B cell (primary cell): Measurements from ENCODE around the gene MYL12A.

Source experiments
- EZH2 ChIP-seq: IDR thresholded peaks from 2 replicates; pipeline ENCODE4 v1.6.1; 2012; ENCODE audit warnings: borderline replicate concordance, low read depth, mild to moderate bottlenecking, moderate library complexity, low read length; ENCODE audit not compliant: insufficient read depth, poor library complexity, severe bottlenecking
- TF ChIP-seq, protein P1 (sequence below): fragments of 200-600 bp; IDR thresholded peaks from one replicate; pipeline ENCODE4 v1.8.0; 2022; ENCODE audit warnings: antibody characterized with exemption, mild to moderate bottlenecking

DNA sequence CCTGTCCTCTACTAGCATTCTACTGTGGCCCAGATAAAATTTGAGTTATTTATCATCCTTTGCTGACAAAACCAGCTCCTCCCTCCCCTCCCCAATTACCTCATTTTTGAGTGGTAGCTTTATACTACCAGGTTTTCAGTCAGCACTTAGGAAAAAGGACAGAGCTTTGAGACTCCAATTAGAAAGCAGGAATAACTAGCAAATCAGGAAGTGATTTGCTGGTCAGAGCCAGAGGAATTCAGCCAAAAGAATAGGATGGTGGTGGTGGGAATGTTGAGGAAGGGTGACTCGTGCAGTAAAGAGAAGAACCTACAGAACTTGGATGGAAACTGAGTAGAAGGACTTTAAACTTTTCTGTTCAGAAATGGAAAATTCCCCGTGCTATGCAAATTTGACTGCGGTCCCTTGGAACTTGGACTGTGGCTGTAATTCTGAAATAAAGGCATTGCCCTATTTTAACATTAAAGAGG, 18.0 kb downstream of the MYL12A start:
- TF ChIP-seq, protein P1, sequence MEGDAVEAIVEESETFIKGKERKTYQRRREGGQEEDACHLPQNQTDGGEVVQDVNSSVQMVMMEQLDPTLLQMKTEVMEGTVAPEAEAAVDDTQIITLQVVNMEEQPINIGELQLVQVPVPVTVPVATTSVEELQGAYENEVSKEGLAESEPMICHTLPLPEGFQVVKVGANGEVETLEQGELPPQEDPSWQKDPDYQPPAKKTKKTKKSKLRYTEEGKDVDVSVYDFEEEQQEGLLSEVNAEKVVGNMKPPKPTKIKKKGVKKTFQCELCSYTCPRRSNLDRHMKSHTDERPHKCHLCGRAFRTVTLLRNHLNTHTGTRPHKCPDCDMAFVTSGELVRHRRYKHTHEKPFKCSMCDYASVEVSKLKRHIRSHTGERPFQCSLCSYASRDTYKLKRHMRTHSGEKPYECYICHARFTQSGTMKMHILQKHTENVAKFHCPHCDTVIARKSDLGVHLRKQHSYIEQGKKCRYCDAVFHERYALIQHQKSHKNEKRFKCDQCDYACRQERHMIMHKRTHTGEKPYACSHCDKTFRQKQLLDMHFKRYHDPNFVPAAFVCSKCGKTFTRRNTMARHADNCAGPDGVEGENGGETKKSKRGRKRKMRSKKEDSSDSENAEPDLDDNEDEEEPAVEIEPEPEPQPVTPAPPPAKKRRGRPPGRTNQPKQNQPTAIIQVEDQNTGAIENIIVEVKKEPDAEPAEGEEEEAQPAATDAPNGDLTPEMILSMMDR, result no peak
- no peak for TF ChIP-seq EZH2
